Renal cortical epithelial cell (primary cell): ENCODE measurements around the gene SUDS3. TPM values are rescaled to one million over a fixed set of nuclear protein-coding genes. Genes with fewer than 3 reads are reported as not detected.

ENCODE experiments used
- DNase-seq: peaks from one replicate; pipeline ENCODE4 v3.0.0-alpha.2; 2011; ENCODE audit warnings: low read depth
- total RNA-seq: library from RNA; depleted of rRNA; stranded (reverse); fragments of >200 nt; gene quantifications from 2 replicates; pipeline ENCODE4 v1.2.3, GENCODE V29; 2014

SUDS3 gene
- total RNA-seq, 1 donor from 2014 or later = 42.8 TPM

DNA sequence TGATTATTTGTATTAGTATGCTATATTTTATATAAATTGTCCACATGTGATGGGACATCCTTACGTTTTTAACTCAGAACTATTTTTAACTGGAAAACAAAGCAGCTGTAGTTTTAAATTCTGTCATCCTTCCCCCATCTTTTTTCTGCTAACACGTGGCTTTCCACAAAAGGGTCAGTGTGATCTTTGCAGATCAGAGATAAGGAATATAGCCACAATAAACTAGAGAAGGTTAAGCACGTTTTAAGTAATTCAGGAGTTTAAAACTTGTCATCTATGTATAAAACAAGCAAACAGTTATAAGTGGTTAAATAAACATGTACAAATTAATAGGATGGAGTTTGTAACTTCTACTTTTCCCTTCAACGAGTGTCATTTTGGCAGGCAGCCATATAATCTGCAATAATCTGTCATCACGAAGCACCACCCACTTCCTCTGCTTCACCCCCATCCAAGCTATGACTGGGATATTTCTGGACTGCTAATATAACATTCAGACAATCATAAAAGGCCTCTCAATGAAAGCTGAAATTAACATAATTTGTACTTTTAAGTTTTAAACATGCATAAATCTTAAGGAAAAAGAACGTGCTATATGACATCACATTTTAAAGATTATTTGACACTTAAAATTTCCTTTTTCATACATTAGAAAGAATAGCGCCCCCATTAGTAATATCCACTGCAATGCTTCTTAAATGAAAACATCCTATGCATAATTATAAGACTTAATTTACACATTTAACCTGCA lies 18.9 kb upstream of the SUDS3 start:
- no peak for DNase-seq

DNA sequence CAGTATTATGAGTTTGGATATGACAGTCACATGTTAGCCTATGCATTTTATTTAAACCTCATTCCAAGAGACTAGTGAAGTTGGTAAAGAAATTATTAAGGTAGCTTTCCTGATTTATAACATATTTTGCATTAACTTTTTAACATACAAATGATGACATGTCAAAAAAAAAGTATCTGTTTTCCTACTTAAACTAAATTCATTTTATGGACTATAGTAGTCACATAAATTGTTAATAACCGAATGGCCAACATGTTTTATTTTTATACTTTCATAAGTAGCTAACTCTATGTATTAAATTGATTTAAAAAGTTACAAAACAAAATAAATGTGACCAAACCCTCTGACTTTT lies 18.4 kb upstream of the SUDS3 start:
- no peak for DNase-seq

DNA sequence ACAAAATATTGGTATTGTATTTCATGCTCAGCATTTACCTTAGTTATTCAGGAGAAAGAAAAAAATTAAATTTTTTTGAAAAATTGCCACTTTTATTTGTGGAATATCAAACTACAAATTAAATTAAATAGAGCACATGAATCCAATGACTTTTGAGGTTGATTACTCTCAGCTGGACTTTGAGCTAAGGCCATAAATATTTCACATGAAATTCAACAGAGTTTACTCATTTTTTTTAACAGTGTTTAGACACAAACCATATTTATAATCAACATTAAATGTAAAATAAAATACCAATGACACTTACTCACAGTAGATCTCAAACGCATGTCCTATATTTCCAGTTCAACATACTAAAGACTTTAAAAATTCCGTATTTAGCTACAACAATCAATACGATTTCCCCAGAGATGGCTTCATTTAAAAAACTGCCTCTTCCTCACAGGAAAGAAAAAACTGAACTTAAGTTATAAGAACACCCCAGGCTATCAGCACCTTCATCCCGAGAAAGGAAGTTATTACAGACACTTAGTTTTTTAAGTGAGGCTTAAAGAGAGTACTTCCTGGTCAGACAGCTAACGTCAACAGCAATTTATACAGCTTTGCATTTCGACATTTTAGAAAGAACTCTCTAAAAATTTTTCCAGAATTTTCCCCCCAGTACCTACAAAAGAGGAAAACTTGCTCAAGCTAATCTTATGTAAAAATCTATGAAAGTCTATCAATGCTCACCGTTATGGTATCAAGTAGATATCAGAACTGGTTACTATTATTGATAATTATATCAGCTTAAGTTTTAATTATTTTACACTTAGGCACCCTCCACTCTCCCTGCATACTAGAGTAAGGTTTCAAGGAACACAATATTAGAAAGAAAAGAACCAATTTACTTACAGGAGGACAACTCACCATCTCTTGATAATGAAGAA lies 17.5 kb upstream of the SUDS3 start:
- no peak for DNase-seq

DNA sequence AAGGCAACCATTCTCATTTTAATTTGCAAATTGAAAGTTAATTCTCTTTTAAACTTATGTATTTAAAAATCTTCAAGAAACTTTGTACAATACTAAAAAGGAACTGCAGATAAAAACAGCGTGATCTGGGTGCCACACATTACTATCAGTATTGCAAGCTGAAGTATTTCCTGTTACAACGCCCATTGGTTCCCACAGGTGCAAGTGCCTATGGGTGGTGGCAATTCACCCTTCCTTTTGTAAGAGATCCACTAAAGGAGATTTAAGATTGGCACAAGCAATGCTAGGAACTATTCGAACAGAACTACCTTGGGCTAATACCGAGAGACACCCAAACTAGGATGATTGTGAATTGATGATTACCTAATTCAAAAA lies 16.8 kb upstream of the SUDS3 start:
- DNase-seq = no peak

DNA sequence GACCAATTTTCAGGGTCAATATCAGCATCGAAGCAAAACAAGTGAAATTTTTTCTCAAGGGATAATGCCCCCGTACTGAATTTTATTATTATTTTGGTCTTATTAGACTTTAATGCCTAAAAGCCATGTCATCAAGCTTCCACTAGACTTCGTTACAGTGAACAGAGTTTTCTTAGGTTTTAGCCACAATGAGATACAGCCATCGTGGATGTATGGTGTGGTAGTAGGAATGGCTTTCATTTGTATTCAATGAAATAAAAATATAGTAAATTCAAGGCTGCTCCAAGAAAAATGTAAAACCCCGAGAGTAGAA lies 15.3 kb upstream of the SUDS3 start:
- no peak for DNase-seq

DNA sequence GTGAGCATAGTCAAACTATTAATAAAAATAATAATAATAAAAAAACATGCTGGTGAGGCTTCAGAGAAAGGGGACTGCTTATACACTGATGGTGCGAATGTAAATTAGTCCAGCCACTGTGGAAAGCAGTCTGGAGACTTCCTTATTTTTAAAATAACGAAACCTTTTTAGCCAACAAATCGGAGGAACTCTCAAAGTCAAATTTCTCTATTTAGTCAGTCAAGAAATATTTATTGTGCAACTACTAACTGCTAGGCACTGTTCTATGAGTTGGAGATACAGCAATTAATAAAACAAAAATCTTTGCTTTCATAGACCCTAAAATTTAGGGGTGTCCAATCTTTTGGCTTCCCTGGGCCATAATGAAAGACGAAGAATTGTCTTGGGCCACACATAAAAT lies 14.5 kb upstream of the SUDS3 start:
- DNase-seq = no peak

DNA sequence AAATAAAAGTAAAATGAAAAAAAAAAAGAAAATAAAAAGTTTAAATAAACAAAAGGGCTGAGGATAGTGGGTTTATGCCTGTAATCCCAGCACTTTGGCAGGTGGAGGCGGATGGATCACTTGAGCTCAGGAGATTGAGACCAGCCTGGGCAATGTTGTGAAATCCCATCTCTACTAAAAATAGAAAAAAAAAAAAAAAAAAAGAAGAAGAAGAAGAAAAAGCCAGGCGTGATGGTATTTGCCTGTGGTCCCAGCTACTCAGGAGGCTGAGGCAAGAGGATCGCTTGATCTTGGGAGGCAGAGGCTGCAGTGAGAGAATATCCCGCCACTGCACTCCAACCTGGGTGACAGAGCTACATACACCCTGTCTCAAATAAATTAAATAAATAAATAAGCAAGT lies 7.5 kb upstream of the SUDS3 start:
- DNase-seq = no peak

DNA sequence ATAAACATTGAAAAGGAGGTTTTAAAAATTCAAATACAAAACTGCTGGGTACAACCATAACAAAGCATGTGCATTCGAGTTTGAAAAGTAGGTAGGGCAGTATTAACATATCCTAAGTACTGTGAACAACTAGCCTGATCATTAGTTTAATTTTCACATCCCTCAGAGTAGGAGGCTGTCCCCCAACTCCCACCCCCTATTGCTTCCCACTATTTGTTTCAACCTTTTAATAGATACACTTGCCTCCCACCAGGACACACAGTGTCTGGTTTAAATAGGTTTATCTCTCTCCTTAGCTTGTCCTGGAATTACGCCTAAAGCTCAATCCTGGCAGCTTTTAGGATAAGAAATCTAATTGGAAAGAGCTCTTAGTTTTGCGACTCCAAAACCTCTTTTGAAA lies 5.8 kb upstream of the SUDS3 start:
- no peak for DNase-seq

DNA sequence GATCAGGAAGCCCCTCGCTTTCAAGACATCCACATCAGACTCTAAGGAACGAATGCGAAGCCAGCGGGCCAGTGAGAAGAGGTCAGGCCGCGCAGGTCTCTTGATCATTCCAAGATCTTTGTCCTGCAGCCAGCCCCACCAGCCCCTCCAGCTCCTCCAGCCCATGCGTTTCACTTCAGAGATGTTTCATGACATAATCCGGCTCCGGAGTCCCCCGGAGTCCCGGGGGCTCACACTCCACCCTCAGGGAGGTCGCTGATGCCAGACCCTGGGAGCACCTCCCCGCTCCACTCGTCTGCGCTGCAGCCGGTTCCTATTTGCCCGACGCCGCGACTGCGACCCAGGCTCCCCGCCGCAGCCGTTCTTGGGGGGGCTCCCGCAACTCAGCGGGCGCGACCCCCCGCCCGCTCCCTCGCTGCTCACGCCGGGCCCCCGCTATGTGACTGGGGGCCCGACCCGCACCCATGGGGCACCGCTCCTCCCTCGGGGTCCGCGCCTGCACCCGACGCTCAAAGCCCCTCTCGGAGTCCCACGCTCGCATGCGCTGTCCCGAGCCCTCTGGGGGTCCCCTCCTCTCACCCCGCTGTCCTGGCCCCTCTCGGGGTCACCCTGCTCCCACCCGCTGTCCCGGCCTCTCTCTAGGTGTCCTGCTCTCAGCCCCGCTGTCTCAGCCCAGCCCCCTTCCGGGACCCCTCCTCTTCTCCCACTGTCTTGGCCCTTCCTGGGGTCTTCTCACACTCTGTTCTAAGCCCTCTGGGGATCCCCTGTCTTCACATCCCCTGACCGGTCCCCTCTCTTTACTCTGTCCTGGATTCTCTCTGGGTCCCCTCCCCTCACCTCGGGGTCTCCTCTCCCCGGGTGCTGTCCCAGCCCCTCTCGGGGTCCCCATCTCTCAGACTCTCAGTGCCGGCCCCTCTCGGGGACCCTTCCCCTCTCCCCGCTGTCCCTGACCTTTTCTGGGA lies 4.8 kb upstream of the SUDS3 start:
- DNase-seq = no peak

DNA sequence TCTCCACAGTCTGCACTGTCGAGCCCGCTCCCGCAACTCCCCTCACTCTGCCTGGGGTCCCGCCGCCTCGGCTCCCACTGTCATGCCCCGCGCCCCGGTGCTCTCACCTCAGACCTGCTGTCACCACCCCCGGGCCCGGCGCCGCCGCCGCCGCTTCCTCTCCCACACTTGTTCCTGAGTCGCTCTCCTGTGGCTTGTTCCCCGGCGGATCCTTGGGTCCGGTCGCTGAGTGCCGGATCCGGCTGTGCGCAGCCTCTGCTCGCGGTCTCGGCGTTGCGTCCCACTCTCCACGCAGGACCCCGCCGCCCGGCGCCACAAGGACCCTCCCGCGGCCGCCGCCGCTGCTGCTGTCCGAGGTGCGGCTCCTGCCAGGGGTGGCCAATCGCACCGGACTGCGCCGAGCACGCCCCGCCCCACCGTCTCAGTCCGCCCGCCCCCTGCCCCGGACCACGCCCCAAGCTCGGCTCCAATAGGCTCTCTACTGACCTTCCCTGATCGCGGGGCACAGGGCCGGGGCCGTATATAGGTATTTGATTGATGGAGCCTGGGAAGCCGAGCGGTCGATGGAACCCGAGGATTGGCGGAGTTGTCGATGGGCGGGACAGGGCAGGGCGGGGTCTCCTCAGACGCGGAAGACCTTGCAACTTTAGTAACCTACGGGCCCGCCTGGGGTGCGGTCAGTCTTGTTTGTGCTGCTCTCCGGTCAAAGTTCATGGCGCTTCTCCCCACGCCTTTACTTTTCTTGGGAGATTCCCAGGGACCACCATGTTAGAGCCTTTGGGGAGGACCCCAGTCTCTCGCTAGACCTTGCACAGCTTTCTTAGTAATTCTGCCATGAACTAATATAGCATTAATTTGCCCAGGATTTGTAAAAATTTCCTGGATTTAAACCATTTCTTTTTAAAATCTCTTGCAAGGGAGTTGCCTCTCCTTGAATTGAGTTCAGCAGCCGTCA lies 3.5 kb upstream of the SUDS3 start, which contains the start of gene TAOK3:
Gene TAOK3 (minus strand): TSS at position 367 of the 955 bp plus-strand sequence. CDS start 117,340 bp downstream, outside the sequence.
- DNase-seq = peak; percentile 88

DNA sequence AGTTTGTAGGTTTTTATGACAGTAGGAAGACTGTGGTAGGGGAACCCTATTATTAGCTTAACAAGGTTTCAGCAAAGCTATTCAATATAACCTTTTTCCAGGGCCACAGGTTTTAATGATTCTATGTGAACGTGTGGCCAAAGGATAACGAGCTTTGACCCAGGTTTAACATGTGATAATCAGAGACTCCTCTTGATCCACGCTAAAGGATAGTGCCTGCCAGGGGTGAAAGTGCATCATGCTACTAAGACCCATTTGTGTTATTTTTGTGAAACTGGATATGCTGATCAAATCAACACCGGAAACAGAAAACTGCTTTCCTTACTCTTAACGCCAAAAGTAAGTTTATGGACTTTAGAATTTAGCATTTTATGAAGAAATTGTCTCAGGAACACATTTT lies 2.7 kb upstream of the SUDS3 start:
- DNase-seq = no peak

DNA sequence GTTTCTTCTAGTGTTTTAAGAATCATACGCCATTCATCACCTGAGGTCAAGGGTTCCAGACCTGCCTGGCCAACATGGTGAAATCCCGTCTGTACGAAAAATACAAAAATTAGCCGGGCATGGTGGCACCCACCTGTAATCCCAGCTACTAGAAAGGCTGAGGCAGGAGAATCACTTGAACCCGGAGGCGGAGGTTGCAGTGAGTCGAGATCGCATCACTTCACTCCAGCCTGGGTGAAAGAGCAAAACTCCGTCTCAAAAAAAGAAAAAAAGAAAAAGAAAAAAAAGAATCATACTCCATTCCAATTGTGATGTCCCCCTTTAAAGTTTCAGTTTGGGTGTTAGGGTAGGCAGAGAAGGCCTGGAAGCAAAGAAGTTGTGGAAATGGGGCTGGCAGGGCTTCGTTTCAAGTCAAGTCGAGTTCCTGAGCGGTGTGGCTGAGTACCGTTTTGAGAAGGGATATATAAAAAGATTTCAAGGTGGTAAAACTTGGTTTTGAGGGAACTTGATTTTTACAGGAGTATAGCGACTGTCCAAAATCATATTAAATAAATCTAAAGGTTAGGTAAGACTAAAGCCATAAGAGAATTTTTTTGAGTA lies 2.1 kb upstream of the SUDS3 start:
- DNase-seq = no peak

DNA sequence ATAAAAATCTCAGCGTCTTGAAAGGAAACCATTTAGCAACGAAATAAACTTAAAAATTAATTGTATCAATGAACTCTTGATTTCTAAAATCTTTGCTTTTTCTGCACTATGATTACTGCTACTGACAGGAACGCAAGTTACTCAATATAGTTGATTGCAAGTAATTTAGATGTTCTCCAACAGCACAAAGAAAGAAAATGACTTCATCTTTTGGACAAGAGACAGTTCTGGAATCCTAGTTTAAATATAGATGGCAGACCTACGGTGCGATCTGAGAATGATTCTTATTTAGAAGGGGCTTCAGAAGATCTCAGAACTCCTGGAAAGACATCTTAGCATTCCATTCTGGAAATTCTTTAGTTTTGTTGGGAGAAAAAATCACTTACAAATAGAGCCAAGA lies 1.4 kb upstream of the SUDS3 start:
- DNase-seq = no peak

DNA sequence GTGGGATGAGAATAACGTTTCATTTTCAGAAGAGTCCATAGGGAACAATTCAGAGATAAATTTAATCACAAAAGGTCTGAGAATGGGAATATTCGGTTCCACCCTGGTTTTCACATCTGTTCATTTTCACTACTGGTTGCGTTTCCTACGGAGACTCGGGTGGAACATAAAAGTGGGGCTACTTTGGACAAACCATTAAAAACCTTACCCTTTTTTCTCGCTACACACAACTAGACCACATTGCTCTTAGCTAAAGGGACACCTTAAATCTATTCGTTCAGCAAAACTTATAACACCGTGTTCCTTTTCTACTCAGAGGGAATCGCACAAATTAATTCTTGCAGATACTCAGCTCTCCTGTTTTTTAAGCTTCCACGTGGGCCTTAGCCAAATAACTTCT lies 1.0 kb upstream of the SUDS3 start:
- DNase-seq = no peak

DNA sequence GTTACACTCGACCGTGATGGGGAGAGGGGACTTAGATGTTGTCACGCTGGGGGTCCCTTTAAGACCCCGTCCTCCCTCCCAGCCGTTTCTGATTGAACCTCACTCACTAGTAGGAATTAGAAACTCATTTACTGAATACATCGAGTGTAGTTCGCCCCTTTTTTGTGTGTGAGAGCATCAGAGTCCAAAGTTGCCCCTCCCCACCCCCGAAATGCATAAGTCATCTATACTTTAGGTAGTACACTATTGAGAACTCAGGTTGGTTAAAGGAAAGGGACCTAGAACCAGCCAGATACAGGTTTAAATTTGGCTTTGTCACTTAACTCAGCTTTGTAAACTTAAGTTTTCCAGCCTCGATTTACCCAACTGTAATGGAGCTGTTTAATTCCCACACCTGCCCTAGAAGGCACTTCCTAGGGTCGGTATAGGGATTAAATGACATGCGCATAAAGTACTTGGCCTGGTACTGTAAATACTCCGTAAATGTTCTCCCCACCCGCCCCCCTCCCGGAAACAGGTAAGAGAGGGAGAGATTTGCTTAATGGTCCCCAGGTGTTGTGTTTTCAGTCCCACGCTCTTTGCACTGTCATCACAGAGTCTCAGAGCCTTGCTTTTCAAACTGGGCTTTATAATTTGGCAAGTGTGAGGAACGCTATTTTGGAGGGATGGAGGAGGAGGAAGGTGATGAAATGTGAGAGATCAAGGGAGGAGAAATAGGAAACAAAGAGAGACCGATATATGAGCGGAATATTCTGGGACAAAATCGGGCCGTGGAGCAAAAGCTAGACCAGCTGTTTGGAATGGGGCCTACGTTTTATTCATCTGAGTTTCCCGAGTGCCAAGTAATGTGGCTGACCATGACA lies 897 bp downstream of the SUDS3 start:
- DNase-seq = no peak

DNA sequence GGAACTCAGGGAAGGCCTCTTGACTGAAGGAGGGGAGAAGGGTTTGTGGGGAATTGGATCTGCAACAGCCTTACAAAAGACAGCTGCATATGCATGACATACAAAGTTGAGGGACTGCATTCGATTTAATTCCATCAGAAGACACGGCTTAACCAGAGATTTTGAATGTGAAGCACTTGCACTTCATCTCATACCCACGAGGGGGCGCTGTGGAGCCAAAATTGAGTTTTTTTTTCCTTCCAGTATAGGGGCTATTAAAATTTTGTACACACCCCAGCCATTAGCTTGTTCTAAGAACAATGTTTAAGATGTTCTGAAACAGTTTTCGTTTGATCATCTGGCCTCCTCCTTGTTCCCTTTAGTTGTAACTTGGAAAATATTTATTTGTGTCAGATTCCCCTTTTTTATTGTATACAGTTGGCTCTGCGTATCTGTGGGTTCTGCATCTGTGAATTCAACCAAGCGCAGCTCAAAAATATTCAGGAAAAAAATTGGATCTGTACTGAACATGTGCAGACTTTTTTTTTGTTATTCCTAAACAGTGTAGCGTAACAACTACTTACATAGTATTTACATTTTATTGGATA lies 1.6 kb downstream of the SUDS3 start:
- DNase-seq = peak; percentile 40

DNA sequence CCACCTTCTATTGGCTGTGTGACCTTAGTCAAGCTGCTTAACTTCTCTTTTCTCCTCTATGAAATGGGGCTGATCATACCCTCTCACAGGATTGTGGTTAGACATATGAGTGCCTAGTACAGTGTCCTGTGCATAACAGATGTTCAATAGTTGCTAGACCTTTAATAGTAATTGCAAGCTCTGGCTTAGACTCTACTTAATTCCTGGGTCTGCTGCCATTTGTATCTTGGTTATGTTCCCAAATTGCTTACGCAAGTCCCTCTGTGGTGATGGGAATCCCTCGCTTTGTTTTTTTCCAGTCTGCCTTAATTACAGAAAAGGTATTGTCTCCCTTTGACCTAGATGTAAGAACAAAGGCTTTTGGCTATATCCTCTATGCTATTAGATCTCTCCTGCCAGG lies 15.1 kb downstream of the SUDS3 start:
- no peak for DNase-seq

DNA sequence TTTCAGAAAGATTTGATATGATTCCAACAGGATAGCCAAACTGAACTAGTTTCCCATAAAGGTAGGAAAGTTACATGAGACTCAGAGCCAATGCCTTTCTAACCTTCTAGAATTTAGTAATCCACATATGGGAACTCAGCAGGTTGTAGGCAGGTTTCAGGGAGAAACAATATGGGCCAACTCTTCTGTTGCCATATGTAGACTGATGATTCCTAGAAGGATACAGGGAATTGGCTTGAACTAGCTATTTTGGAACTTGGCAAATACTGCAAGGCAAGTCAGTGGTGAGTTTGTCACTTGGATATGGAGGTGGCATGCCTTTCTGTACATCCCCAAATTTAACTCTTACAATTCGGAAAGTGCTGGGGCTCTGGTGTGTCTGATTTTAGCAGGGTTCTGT lies 15.5 kb downstream of the SUDS3 start:
- no peak for DNase-seq
